Lung (tissue), 12 donors: ENCODE measurements around the gene KIRREL1. TPM values are rescaled to one million over a fixed set of nuclear protein-coding genes. Genes with fewer than 3 reads are reported as not detected.

ENCODE experiments used
- ATAC-seq: fragments of 200-7000 bp; cut with Tn5 transposase; one replicate; pipeline ENCODE4 v1.9.1; 2020; ENCODE audit warnings: moderate number of reproducible peaks; ENCODE audit not compliant: insufficient read depth, low FRiP score
- DNase-seq, 3 donors: peaks; one replicate each; pipeline ENCODE4 v3.0.0-alpha.2; 2013 to 2017
- H3K27ac ChIP-seq, 2 donors: one replicate each; pipeline ENCODE4 v1.5.1; 2013; ENCODE audit warnings: mild to moderate bottlenecking in 2 of 2, moderate library complexity in 2 of 2, control low read depth in 1 of 2, inconsistent platforms in 1 of 2, low read depth in 1 of 2, low read length in 1 of 2
- H3K27me3 ChIP-seq, 3 donors: one replicate each; pipeline ENCODE4 v1.5.1; 2013; ENCODE audit warnings: low read length in 2 of 3; ENCODE audit not compliant: control insufficient read depth in 3 of 3, insufficient read depth in 3 of 3
- H3K36me3 ChIP-seq, 4 donors: one replicate each; pipeline ENCODE4 v1.5.1; 2013; ENCODE audit warnings: low read length in 4 of 4, mild to moderate bottlenecking in 1 of 4, moderate library complexity in 1 of 4; ENCODE audit not compliant: control insufficient read depth in 4 of 4, insufficient read depth in 4 of 4
- H3K4me1 ChIP-seq, 5 donors: one replicate each; pipeline ENCODE4 v1.5.1; 2013; ENCODE audit warnings: low read length in 5 of 5, mild to moderate bottlenecking in 2 of 5, moderate library complexity in 1 of 5; ENCODE audit not compliant: control insufficient read depth in 5 of 5, insufficient read depth in 5 of 5
- H3K4me3 ChIP-seq: one replicate; pipeline ENCODE4 v1.5.1; 2013; ENCODE audit warnings: mild to moderate bottlenecking, control low read depth, moderate library complexity
- H3K9ac ChIP-seq, 2 donors: one replicate each; pipeline ENCODE4 v1.5.1; 2013; ENCODE audit warnings: low read length in 2 of 2, control low read depth in 1 of 2; ENCODE audit not compliant: insufficient read depth in 1 of 2
- H3K9me3 ChIP-seq, 4 donors: one replicate each; pipeline ENCODE4 v1.5.1; 2013; ENCODE audit warnings: low read length in 3 of 4, mild to moderate bottlenecking in 1 of 4, moderate library complexity in 1 of 4; ENCODE audit not compliant: control insufficient read depth in 4 of 4, insufficient read depth in 3 of 4
- WGBS, 2 donors: extraction: QIAGEN DNeasy Blood & Tissue Kit; methylation state at CpG; one replicate each; pipeline ENCODE4 v1.1.7; 2013; 5-methylcytosine and 5-hydroxymethylcytosine counted together
- polyA plus RNA-seq, 2 donors: library from polyadenylated mRNA; stranded (reverse); fragments of 200-250 nt; gene quantifications; one replicate each; pipeline ENCODE4 v1.2.1, GENCODE V29; 2013
- total RNA-seq, 2 donors: library from RNA; depleted of rRNA in 1 of 2; stranded (reverse); fragments of >200 nt in 1 of 2; gene quantifications; one replicate each; pipeline ENCODE4 v1.2.1, GENCODE V29; 2014 to 2021
- TF ChIP-seq, protein P1 (sequence below): IDR thresholded peaks from 2 replicates; pipeline ENCODE4 v1.5.1; 2012; ENCODE audit warnings: mild to moderate bottlenecking; ENCODE audit errors: control extremely low read depth, extremely low read depth
- donor health status: control.
- donor health status: control.
- donor health status: Bipolar disorder and iron deficiency.
- donor health status: healthy.
- donor health status: DM: yes; HTN: yes; CAD: no.

Gene KIRREL1
- total and polyA plus RNA-seq, 4 donors = 7.5 to 41.8 (median 26.5) TPM

GRCh38 chr1:158075078-158075477 is 81.6 kb downstream of the KIRREL1 start:
- DNase-seq (no peak), ATAC-seq (no peak)
- Histone ChIP-seq H3K4me3 (no peak overlapping the region), H3K9ac (no peak overlapping the region), H3K36me3 (peaks cover 0 to 16% (median 4%) of the 10 kb centered on the region in 4 donors), H3K9me3 (no peaks in the 10 kb centered on the region), H3K27ac (no peak overlapping the region), H3K27me3 (no peaks in the 10 kb centered on the region), H3K4me1 (peaks cover 0 to 18% (median 8%) of the 10 kb centered on the region in 5 donors)
- 64 to 74% methylated on average over 9 of the region's 9 CpGs for WGBS, 2 donors
- TF ChIP-seq, protein P1, sequence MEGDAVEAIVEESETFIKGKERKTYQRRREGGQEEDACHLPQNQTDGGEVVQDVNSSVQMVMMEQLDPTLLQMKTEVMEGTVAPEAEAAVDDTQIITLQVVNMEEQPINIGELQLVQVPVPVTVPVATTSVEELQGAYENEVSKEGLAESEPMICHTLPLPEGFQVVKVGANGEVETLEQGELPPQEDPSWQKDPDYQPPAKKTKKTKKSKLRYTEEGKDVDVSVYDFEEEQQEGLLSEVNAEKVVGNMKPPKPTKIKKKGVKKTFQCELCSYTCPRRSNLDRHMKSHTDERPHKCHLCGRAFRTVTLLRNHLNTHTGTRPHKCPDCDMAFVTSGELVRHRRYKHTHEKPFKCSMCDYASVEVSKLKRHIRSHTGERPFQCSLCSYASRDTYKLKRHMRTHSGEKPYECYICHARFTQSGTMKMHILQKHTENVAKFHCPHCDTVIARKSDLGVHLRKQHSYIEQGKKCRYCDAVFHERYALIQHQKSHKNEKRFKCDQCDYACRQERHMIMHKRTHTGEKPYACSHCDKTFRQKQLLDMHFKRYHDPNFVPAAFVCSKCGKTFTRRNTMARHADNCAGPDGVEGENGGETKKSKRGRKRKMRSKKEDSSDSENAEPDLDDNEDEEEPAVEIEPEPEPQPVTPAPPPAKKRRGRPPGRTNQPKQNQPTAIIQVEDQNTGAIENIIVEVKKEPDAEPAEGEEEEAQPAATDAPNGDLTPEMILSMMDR = no peak

DNA sequence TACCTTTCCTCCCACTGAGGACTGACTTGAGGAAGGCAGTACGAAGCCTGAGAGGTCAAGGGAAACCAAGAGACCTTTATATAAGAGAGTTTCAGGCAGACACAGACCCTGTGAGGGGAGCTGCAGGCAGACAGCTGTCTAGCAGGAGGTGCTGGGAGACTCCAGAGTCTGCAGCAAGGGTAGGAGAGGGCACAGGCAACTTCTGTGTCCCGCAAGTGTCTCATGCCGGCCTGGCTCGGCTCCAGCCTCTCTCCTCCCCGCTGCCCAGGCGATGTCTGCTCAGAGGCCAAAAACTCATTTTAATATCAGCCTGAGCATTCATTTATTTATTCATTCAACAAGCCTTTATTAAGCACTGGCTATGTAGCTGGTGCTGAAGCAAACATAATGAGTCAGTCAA is 83.0 kb downstream of the KIRREL1 start:
- no peak overlapping the region for H3K4me3 ChIP-seq
- no peak overlapping the region for H3K9ac ChIP-seq
- DNase-seq (no peak), ATAC-seq (no peak)
- no peaks in the 10 kb centered on the region for H3K27me3 ChIP-seq
- H3K27ac ChIP-seq = no peak overlapping the region
- TF ChIP-seq, protein P1 = no peak
- peaks cover 0 to 8% (median 1%) of the 10 kb centered on the region in 5 donors for H3K4me1 ChIP-seq
- WGBS, 2 donors = 73 to 84% methylated on average over 6 of the region's 6 CpGs
- no peaks in the 10 kb centered on the region for H3K9me3 ChIP-seq
- H3K36me3 ChIP-seq = peaks cover 0 to 26% (median 4%) of the 10 kb centered on the region in 4 donors

- WGBS, 2 donors = 92 to 93% methylated on average over 22 of the region's 22 CpGs
Observed at GRCh38 chr1:158077411-158078256, 84.2 kb downstream of the KIRREL1 start.

More at GRCh38 chr1:158077411-158078256, 84.2 kb downstream of the KIRREL1 start:
- Histone ChIP-seq H3K27me3 (no peaks in the 10 kb centered on the region), H3K4me3 (no peak overlapping the region), H3K4me1 (peaks cover 0 to 8% (median 0%) of the 10 kb centered on the region in 5 donors), H3K36me3 (peaks cover 0 to 36% (median 8%) of the 10 kb centered on the region in 4 donors), H3K27ac (no peak overlapping the region), H3K9me3 (no peaks in the 10 kb centered on the region), H3K9ac (no peak overlapping the region)
- DNase-seq = no peak
- TF ChIP-seq, protein P1 = no peak
- ATAC-seq = no peak
